ENCODE measurements around the gene MRPS34.

The MRPS34 gene

DNA sequence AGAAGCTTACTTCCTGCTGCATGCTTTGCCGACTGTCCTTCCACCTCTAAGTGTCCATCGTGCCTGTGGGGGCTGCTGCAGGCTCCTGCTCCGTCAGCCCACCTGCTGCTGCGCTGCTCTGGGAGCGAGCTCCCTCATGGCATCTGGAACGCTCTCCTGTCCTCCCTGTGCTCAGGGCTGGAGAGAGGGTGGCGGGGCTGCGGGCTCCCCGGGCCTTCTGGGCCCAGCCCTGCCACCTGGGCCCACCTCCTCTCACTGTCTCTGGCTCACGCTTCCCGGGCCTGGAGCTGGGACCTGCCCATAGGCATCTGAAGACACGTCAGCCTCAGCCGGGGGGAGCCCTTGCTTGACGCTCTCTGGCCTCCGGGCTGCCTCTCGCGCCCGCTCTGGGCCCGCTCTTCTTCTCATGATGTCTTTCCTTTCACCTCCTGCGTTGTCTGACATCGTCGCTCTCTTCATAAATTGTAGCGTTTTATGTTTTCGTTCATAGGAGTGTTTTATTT lies 28.5 kb downstream of the MRPS34 start:
- TF ChIP-seq, protein P1, sequence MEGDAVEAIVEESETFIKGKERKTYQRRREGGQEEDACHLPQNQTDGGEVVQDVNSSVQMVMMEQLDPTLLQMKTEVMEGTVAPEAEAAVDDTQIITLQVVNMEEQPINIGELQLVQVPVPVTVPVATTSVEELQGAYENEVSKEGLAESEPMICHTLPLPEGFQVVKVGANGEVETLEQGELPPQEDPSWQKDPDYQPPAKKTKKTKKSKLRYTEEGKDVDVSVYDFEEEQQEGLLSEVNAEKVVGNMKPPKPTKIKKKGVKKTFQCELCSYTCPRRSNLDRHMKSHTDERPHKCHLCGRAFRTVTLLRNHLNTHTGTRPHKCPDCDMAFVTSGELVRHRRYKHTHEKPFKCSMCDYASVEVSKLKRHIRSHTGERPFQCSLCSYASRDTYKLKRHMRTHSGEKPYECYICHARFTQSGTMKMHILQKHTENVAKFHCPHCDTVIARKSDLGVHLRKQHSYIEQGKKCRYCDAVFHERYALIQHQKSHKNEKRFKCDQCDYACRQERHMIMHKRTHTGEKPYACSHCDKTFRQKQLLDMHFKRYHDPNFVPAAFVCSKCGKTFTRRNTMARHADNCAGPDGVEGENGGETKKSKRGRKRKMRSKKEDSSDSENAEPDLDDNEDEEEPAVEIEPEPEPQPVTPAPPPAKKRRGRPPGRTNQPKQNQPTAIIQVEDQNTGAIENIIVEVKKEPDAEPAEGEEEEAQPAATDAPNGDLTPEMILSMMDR (IDR thresholded peaks at IDR 0.05; ENCODE audit: control insufficient read depth, insufficient read depth, low read depth, low read length, missing control alignments), result no peak
- DNase-seq (ENCODE audit: low read depth), result no peak

DNA sequence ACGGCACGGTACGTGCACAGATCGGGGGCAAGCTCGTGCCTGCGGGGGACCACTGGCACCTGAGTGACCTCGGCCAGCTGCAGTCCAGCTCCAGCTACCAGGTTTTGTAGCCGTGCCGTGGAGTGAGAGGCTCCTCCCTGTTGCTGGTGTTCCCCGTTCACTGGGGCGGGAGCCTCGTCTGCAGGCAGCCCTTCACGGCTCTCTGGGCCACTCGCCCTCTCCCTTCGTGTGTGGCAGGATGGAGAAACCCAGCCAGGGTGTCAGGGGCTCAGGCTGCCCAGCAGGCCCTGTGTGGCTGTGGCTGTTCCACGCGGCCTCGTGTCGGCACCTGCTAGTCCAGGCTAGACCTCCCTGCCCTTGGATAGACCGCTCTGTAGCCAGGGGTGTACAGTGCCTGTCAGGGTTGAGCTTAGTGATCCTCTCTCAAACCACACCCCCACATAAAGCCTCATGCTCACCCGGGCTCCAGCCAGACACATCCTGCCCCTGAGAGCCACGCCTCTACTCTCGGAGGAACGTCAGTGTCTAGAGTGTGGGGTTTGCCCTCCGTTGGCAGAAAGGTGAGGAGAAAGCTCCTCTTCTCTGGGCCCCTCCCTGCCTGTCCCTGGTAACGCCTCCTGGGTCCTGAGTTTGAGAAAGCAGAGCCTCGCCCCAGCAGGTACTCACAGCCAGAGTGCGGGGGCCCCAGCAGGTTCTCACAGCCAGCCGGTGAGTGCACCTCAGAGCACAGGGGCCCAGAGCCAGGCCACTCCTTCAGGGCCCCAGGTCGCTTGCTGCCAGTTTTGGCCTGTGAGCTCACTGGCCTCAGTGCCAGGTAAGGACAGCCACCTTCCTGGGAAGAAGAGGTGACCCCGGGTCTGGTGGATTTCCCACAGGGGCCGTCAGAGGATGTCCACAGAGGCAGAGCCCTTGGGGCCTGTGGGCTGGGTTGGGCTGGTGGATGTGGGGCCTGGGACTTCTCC lies 29.3 kb downstream of the MRPS34 start:
- H3K4me3 ChIP-seq (ENCODE audit: control insufficient read depth, low read depth, low read length), result no peak overlapping the region
- no peak for DNase-seq (ENCODE audit: low read depth)
- TF ChIP-seq, protein P1 (IDR thresholded peaks at IDR 0.05; ENCODE audit: control insufficient read depth, insufficient read depth, low read depth, low read length, missing control alignments), result no peak

More for the DNA sequence above, 28.5 kb downstream of the MRPS34 start:
- no peak overlapping the region for H3K4me3 ChIP-seq (ENCODE audit: control insufficient read depth, low read depth, low read length)

DNA sequence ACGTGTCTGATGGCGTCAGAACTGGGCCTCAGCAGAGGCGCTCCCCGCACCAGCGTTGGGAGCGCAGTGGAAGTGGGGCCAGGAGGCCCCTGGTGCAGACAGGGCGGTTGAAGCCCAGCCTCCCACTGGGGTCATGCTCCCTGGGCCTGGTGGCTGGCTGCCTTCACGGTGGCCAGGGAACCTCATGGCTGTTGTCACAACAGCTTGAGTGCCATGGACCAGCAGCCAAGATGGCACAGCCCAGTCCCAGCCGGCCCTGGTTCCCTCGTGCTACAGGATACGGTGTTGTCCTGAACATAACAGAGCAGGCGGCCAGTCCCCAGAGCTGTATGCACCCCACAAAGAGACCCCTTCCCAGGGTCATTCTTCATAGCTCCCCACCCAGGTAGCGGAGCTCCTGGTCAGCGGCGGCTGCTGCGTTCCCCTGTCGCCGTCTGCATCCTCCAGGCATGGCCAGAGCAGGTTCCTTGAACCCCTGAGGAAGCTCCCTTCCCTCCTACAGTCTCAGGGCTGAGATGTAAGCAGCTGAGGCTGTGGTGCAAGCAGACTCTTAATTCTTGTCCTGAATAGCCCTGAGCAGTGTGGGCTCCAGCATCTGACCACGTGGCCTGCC lies 31.3 kb downstream of the MRPS34 start:
- no peak overlapping the region for H3K4me3 ChIP-seq (ENCODE audit: control insufficient read depth, low read depth, low read length)
- DNase-seq (ENCODE audit: low read depth), result no peak
- TF ChIP-seq, protein P1 (IDR thresholded peaks at IDR 0.05; ENCODE audit: control insufficient read depth, insufficient read depth, low read depth, low read length, missing control alignments), result no peak

DNA sequence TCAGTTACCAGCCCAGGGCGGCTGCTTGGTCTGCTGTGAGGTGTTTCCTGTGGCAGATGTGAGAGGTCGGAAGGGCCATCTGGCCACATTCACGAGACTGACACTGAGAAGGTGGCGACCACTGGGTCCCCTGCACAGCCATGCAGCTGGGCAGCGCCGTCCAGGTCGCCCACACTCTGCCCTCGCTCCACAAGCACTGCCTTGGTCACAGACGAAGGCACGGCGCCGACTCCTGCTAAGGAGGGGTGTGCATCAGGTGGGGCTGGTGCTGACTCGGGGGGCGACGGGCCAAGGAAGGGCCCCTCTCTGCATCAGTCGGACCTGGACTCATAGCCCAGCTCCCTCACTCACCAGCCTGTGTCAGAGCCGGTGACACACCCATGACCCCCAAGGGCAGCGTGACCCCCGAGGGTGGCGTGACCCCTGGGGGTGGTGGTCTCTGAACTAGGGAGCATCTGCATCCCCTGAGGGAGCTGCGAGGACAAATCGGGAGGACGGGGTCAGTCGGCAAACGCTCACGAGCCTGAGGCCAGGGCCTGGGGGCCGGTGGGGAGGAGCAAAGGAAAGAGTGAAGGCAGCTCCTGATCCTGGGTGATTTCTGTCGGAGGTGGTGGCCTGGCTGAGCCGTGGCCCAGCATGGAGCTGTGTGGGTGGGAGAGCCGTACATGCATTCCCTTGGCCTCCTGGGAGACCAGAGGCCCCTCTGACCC lies 32.0 kb downstream of the MRPS34 start:
- H3K4me3 ChIP-seq (ENCODE audit: control insufficient read depth, low read depth, low read length), result no peak overlapping the region
- no peak for DNase-seq (ENCODE audit: low read depth)
- TF ChIP-seq, protein P1 (IDR thresholded peaks at IDR 0.05; ENCODE audit: control insufficient read depth, insufficient read depth, low read depth, low read length, missing control alignments), result no peak

DNA sequence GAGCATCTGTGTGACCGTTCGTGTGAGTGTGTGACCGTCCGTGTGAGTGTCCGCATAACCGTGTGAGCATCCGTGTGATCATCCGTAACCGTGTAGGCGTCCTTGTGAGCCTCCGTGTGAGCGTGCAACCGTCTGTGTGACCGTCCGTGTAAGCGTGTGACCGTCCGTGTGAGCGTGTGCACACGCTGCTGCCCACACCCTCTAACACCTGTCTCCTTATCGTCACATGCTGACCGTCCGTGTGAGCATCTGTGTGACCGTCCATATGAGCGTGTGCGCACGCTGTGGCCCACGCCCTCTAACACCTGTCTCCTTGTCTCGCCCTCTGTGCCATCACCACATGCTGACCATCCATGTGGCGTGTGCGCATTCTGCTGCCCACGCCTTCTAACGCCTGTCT lies 32.7 kb downstream of the MRPS34 start:
- TF ChIP-seq, protein P1 (IDR thresholded peaks at IDR 0.05; ENCODE audit: control insufficient read depth, insufficient read depth, low read depth, low read length, missing control alignments), result no peak

DNA sequence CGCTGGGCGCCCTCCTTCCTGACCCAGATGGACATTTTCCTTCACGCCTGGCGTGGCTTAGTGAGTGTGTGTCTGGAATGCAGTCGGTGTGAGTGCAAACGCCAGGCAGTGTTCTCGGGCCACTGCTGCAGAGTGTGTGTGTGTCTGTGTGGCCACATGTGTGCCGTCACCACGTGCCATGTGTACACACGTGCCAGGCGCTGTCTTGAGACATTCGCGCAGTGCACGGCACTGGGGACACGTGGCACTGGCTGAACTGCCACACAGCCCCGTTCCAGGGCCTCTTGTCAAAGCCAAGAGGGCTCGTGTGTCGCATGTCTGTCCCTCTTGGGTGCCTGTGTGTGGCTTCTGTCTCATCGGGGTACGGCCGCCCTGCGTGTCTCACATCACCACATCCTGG lies 38.1 kb downstream of the MRPS34 start:
- no peak for DNase-seq (ENCODE audit: low read depth)
- H3K4me3 ChIP-seq (ENCODE audit: control insufficient read depth, low read depth, low read length), result no peak overlapping the region
- TF ChIP-seq, protein P1 (IDR thresholded peaks at IDR 0.05; ENCODE audit: control insufficient read depth, insufficient read depth, low read depth, low read length, missing control alignments), result no peak

More for the DNA sequence above, 32.7 kb downstream of the MRPS34 start:
- no peak for DNase-seq (ENCODE audit: low read depth)
- no peak overlapping the region for H3K4me3 ChIP-seq (ENCODE audit: control insufficient read depth, low read depth, low read length)

Data from AG09309 (cell line).